GM12875 (cell line): ENCODE measurements around the gene CITED1.

Experiments used
- H3K4me3 ChIP-seq: one replicate; pipeline ENCODE4 v1.5.1; 2011; ENCODE audit warnings: low read depth, low read length, control low read depth
- CTCF ChIP-seq: IDR thresholded peaks from 2 replicates; pipeline ENCODE4 v1.5.1; 2011; ENCODE audit warnings: low read depth, mild to moderate bottlenecking, control low read depth, inconsistent platforms, low read length, moderate library complexity, borderline replicate concordance; ENCODE audit not compliant: insufficient read depth

CITED1 gene

GRCh38 chrX:72316408-72317110 lies 10.8 kb upstream of the CITED1 start:
- H3K4me3 ChIP-seq, result no peak overlapping the region
- TF ChIP-seq CTCF, result no peak

- TF ChIP-seq CTCF, result no peak
- H3K4me3 ChIP-seq, result no peak overlapping the region
Measured at GRCh38 chrX:72314881-72315280, 9.2 kb upstream of the CITED1 start.

- TF ChIP-seq CTCF, result no peak
- no peak overlapping the region for H3K4me3 ChIP-seq
Measured at GRCh38 chrX:72313707-72314641, 8.3 kb upstream of the CITED1 start.

DNA sequence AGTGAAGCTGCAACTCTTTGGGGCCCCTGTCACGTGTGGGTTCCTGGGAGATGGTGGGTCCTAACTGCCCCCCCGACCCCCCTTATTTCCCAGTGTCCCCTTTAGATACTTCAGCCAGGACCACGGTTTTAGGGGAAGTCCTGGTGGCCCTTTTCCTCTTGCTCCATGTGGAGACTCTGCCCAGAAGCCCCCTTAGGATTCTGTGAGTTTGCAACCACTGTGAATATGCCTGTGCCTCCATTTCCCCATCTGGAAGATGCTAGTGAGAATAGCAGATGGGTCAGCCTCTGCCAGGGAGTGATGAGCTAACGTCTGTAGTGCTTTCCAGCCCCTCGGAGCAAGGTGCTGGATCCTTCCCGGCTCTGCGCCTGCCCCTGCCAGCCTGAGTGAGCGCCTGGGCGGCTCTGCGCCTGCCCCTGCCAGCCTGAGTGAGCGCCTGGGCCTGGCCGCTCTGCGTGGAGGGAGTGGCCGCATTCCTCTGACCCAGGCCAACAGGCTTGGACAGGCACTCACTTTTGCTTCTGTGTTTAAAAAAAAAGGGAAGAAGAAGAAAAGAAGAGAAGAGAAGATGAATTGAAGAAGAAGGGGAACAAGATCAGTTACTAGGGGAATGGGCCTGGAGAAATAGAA lies 6.7 kb upstream of the CITED1 start:
- TF ChIP-seq CTCF, result no peak
- H3K4me3 ChIP-seq, result no peak overlapping the region

DNA sequence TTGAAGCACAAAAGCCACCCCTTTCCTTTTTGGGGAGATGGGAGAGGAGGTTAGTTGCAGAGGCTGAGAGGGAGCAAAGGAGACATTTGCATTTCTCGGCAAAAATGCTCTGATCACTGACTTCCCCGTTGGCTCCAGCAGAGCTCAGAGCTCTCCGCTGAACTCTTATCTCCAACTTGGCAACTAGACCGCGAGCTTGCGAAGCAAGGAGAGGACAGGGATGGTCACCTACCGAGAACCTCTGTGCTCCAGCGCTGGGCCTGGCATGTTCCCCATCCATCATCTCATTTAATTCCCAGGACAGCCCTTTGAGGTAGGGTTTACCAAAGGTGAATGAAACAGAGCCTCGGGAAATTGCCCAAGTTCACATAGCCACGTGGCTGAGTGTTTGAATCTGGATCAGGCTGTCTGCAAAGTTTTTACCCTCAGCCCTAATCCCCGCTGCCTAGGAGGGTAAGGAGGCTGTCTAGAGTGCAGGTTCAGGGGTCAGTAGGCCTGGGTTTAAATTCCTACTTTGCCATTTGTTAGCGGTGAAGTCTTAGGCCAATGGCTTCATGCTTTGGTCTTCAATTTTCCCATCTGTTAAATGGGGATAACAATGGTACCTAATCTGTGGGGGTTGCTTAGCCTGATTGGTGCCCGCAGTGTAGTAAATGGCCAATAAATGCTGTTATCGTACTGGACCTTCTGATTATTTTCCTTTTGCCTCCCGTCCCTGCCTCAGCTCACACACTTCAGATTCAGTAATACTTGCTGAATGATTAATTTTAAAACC lies 3.8 kb upstream of the CITED1 start:
- H3K4me3 ChIP-seq, result no peak overlapping the region
- TF ChIP-seq CTCF, result no peak

- no peak for TF ChIP-seq CTCF
- H3K4me3 ChIP-seq, result no peak overlapping the region
Measured at GRCh38 chrX:72308566-72309296, 3.0 kb upstream of the CITED1 start.
